WTC11 (cell line): ENCODE results near the gene MKS1.

ENCODE experiments used
- ATF2 ChIP-seq: sonication (generic); formaldehyde crosslinking; IDR thresholded peaks from 2 replicates; pipeline ENCODE4 v1.8.1; 2022; ENCODE audit warnings: low read depth, missing genetic modification reagents, borderline replicate concordance
- CTCF ChIP-seq: fragments of 200-600 bp; IDR thresholded peaks from 2 replicates; pipeline ENCODE4 v1.8.0; 2022; ENCODE audit warnings: antibody characterized with exemption
- ELF4 ChIP-seq: sonication (generic); formaldehyde crosslinking; IDR thresholded peaks from 2 replicates; pipeline ENCODE4 v1.8.1; 2022; ENCODE audit warnings: low read depth, mild to moderate bottlenecking, moderate library complexity, missing genetic modification reagents
- FOXP1 ChIP-seq: sonication (generic); formaldehyde crosslinking; IDR thresholded peaks from 2 replicates; pipeline ENCODE4 v1.8.0; 2022; ENCODE audit warnings: missing genetic modification reagents, mild to moderate bottlenecking, moderate library complexity, borderline replicate concordance
- IRF2 ChIP-seq: sonication (generic); formaldehyde crosslinking; IDR thresholded peaks from 2 replicates; pipeline ENCODE4 v1.8.0; 2022; ENCODE audit warnings: low read depth, missing genetic modification reagents, borderline replicate concordance
- MLX ChIP-seq: sonication (generic); formaldehyde crosslinking; IDR thresholded peaks from 2 replicates; pipeline ENCODE4 v1.8.1; 2023; ENCODE audit warnings: mild to moderate bottlenecking, missing genetic modification reagents, moderate library complexity
- RELA ChIP-seq: sonication (generic); formaldehyde crosslinking; IDR thresholded peaks from 2 replicates; pipeline ENCODE4 v1.8.1; 2022; ENCODE audit warnings: missing genetic modification reagents, mild to moderate bottlenecking, borderline replicate concordance
- STAT6 ChIP-seq: sonication (generic); formaldehyde crosslinking; conservative IDR thresholded peaks from 2 replicates; pipeline ENCODE4 v1.8.1; 2023; ENCODE audit warnings: mild to moderate bottlenecking, low read depth, missing genetic modification reagents, moderate library complexity
- TP53 ChIP-seq: sonication (generic); formaldehyde crosslinking; IDR thresholded peaks from 2 replicates; pipeline ENCODE4 v1.8.1; 2023; ENCODE audit warnings: mild to moderate bottlenecking, missing genetic modification reagents
- ZNF121 ChIP-seq: sonication (generic); formaldehyde crosslinking; IDR thresholded peaks from 2 replicates; pipeline ENCODE4 v1.8.0; 2023; ENCODE audit warnings: missing genetic modification reagents
- ZNF138 ChIP-seq: sonication (generic); formaldehyde crosslinking; conservative IDR thresholded peaks from 2 replicates; pipeline ENCODE4 v1.8.1; 2022; ENCODE audit warnings: mild to moderate bottlenecking, moderate library complexity, missing genetic modification reagents
- ZNF219 ChIP-seq: sonication (generic); formaldehyde crosslinking; IDR thresholded peaks from 2 replicates; pipeline ENCODE4 v1.8.0; 2023; ENCODE audit warnings: missing genetic modification reagents, mild to moderate bottlenecking, borderline replicate concordance
- ZNF423 ChIP-seq: fragments of 250-450 bp; sonication (Bioruptor Pico); IDR thresholded peaks from 2 replicates; pipeline ENCODE4 v2.1.2; 2022; ENCODE audit warnings: mild to moderate bottlenecking, moderate library complexity
- ZNF512 ChIP-seq: sonication (generic); formaldehyde crosslinking; IDR thresholded peaks from 2 replicates; pipeline ENCODE4 v1.8.1; 2022; ENCODE audit warnings: missing genetic modification reagents, borderline replicate concordance

- TF ChIP-seq CTCF (no peak), ELF4 (CRISPR knock-in tag) (no peak), ZNF423 (CRISPR knock-in tag) (no peak), TP53 (CRISPR knock-in tag) (no peak), FOXP1 (CRISPR knock-in tag) (no peak), MLX (no peak), IRF2 (CRISPR knock-in tag) (no peak), RELA (CRISPR knock-in tag) (no peak), ZNF219 (CRISPR knock-in tag) (no peak), ATF2 (no peak), ZNF121 (CRISPR knock-in tag) (no peak), STAT6 (CRISPR knock-in tag) (no peak), ZNF138 (CRISPR knock-in tag) (no peak), ZNF512 (CRISPR knock-in tag) (no peak)
These were observed 15.5 kb upstream of the MKS1 start for GRCh38 chr17:58234512-58234911.
